H1 (cell line): Measurements from ENCODE around the gene VWF. TPM values are rescaled to one million over a fixed set of nuclear protein-coding genes. Genes with fewer than 3 reads are reported as not detected.

Source experiments
- CTCF ChIA-PET: fragments of 300-600 bp; sonication (Branson Sonifier 250); formaldehyde crosslinking; loops from one replicate; lab custom pipeline; 2021; ENCODE audit not compliant: partially characterized antibody; lab: Charles Lee
- POLR2A ChIA-PET: fragments of 300-600 bp; sonication (Branson Sonifier 250); formaldehyde crosslinking; loops from one replicate; lab custom pipeline; 2021; ENCODE audit warnings: inconsistent platforms; ENCODE audit not compliant: partially characterized antibody; lab: Charles Lee
- DNase-seq, 2 experiments: peaks; one replicate each; pipeline versions ENCODE4 v3.0.0 to v3.0.0-alpha.2; 2010 to 2022; ENCODE audit warnings: low spot score in 2 of 2, low read depth in 1 of 2, mixed read lengths in 1 of 2
- FAIRE-seq: peaks from 2 replicates; lab custom pipeline; 2011; peaks lifted over from hg19 to GRCh38; lab: Jason Lieb, UNC
- H2AFZ ChIP-seq: 2 replicates; pipeline ENCODE4 v1.8.1; 2012; ENCODE audit warnings: low read length, inconsistent platforms
- H2AK5ac ChIP-seq: 2 replicates; pipeline ENCODE4 v1.6.1; 2013; ENCODE audit warnings: low read depth, low read length
- H2BK120ac ChIP-seq: replicated peaks from 2 replicates; pipeline ENCODE3; 2013; ENCODE audit warnings: low read depth, low read length, inconsistent platforms
- H2BK12ac ChIP-seq: 2 replicates; pipeline ENCODE4 v1.6.1; 2013; ENCODE audit warnings: low read depth, low read length
- H2BK15ac ChIP-seq: 2 replicates; pipeline ENCODE4 v1.6.1; 2013; ENCODE audit warnings: low read length
- H2BK20ac ChIP-seq: 2 replicates; pipeline ENCODE4 v1.6.1; 2013; ENCODE audit warnings: low read length
- H2BK5ac ChIP-seq: 2 replicates; pipeline ENCODE4 v1.6.1; 2013; ENCODE audit warnings: low read depth, low read length
- H3K14ac ChIP-seq: 2 replicates; pipeline ENCODE4 v1.6.1; 2013; ENCODE audit warnings: inconsistent platforms; ENCODE audit not compliant: insufficient read length
- H3K18ac ChIP-seq: 2 replicates; pipeline ENCODE4 v1.6.1; 2013; ENCODE audit warnings: low read length; ENCODE audit errors: extremely low read depth
- H3K23ac ChIP-seq: 2 replicates; pipeline ENCODE4 v1.6.1; 2013; ENCODE audit warnings: inconsistent platforms; ENCODE audit not compliant: insufficient read length
- H3K23me2 ChIP-seq: 2 replicates; pipeline ENCODE4 v1.6.1; 2013; ENCODE audit warnings: low read depth, low read length
- H3K27ac ChIP-seq: 2 replicates; pipeline ENCODE4 v1.6.1; 2011; ENCODE audit warnings: low read depth, low read length, inconsistent platforms
- H3K27me3 ChIP-seq, 4 experiments: replicated peaks in 1 of 4; 1 replicate in 1 of 4; 2 replicates in 3 of 4; pipeline versions ENCODE4 v1.6.1 to v1.8.1; 2011 to 2013; ENCODE audit warnings: low read length in 3 of 4, mild to moderate bottlenecking in 3 of 4, inconsistent platforms in 2 of 4, mixed read lengths in 2 of 4, moderate library complexity in 1 of 4; ENCODE audit not compliant: control insufficient read depth in 3 of 4, insufficient read depth in 3 of 4; ENCODE audit errors: extremely low read depth in 1 of 4
- H3K36me3 ChIP-seq, 4 experiments: 2 replicates each; pipeline versions ENCODE4 v1.6.1 to v1.8.1; 2011 to 2013; ENCODE audit warnings: mild to moderate bottlenecking in 4 of 4, low read length in 3 of 4, moderate library complexity in 2 of 4, control low read depth in 1 of 4, inconsistent platforms in 1 of 4; ENCODE audit not compliant: insufficient read depth in 4 of 4, control insufficient read depth in 2 of 4
- H3K4ac ChIP-seq: replicated peaks from 2 replicates; pipeline ENCODE3; 2013; ENCODE audit warnings: low read length, low read depth, mixed read lengths, inconsistent platforms; ENCODE audit not compliant: insufficient read length
- H3K4me1 ChIP-seq, 4 experiments: replicated peaks in 1 of 4; 1 replicate in 1 of 4; 2 replicates in 3 of 4; pipeline versions ENCODE4 v1.6.1 to v1.8.1; 2011 to 2013; ENCODE audit warnings: low read length in 3 of 4, inconsistent platforms in 2 of 4, mixed read lengths in 1 of 4; ENCODE audit not compliant: insufficient read depth in 4 of 4, control insufficient read depth in 3 of 4
- H3K4me2 ChIP-seq, 2 experiments: 2 replicates each; pipeline versions ENCODE4 v1.6.1 to v1.8.1; 2011 to 2013; ENCODE audit warnings: low read depth in 2 of 2, low read length in 2 of 2, control low read depth in 1 of 2, inconsistent platforms in 1 of 2, mild to moderate bottlenecking in 1 of 2; ENCODE audit not compliant: insufficient read depth in 1 of 2
- H3K4me3 ChIP-seq, 4 experiments: fragments of 200-600, 300-600 bp in 1 of 4; sonication (generic), shearing (Covaris generic), sonication (Bioruptor Twin) in 1 of 4; 2 replicates each; pipeline versions ENCODE4 v1.5.1 to v1.8.1; 2011 to 2016; ENCODE audit warnings: low read length in 4 of 4, low read depth in 3 of 4, control low read depth in 2 of 4, inconsistent platforms in 2 of 4, mild to moderate bottlenecking in 2 of 4, mixed read lengths in 1 of 4, moderate library complexity in 1 of 4; ENCODE audit not compliant: insufficient read depth in 2 of 4; ENCODE audit errors: extremely low read depth in 1 of 4
- H3K56ac ChIP-seq: replicated peaks from 2 replicates; pipeline ENCODE3; 2013; ENCODE audit warnings: low read depth, mild to moderate bottlenecking, mixed read lengths, low read length, inconsistent platforms; ENCODE audit not compliant: insufficient read length
- H3K79me1 ChIP-seq: 2 replicates; pipeline ENCODE4 v1.6.1; 2013; ENCODE audit warnings: low read depth, low read length, control low read depth
- H3K79me2 ChIP-seq, 2 experiments: 2 replicates each; pipeline versions ENCODE4 v1.6.1 to v1.8.1; 2012 to 2013; ENCODE audit warnings: low read length in 2 of 2, mild to moderate bottlenecking in 2 of 2, inconsistent platforms in 1 of 2; ENCODE audit not compliant: insufficient read depth in 2 of 2, control insufficient read depth in 1 of 2
- H3K9ac ChIP-seq, 4 experiments: replicated peaks in 1 of 4; 1 replicate in 1 of 4; 2 replicates in 3 of 4; pipeline versions ENCODE4 v1.6.1 to v1.8.1; 2011 to 2013; ENCODE audit warnings: low read depth in 3 of 4, low read length in 3 of 4, control low read depth in 2 of 4, mild to moderate bottlenecking in 2 of 4, moderate library complexity in 2 of 4, inconsistent platforms in 1 of 4; ENCODE audit errors: extremely low read depth in 1 of 4
- H3K9me3 ChIP-seq, 2 experiments: 2 replicates each; pipeline versions ENCODE4 v1.6.1 to v1.8.1; 2012 to 2013; ENCODE audit warnings: mild to moderate bottlenecking in 2 of 2, moderate library complexity in 2 of 2, control low read depth in 1 of 2, inconsistent platforms in 1 of 2, low read depth in 1 of 2, low read length in 1 of 2, mixed read lengths in 1 of 2; ENCODE audit not compliant: insufficient read depth in 2 of 2
- H4K20me1 ChIP-seq, 2 experiments: replicated peaks in 1 of 2; 2 replicates each; pipeline versions ENCODE3 to v1.8.1; 2011 to 2013; ENCODE audit warnings: inconsistent platforms in 2 of 2, low read length in 2 of 2, mild to moderate bottlenecking in 1 of 2; ENCODE audit not compliant: insufficient read depth in 2 of 2, control insufficient read depth in 1 of 2
- H4K5ac ChIP-seq: 2 replicates; pipeline ENCODE4 v1.6.1; 2013; ENCODE audit warnings: low read length, low read depth, mixed read lengths, inconsistent platforms; ENCODE audit not compliant: insufficient read length
- H4K8ac ChIP-seq: 2 replicates; pipeline ENCODE4 v1.8.0; 2013; ENCODE audit warnings: mild to moderate bottlenecking, moderate library complexity, low read length, inconsistent platforms; ENCODE audit not compliant: insufficient read depth; ENCODE audit errors: extremely low read depth
- H4K91ac ChIP-seq: replicated peaks from 2 replicates; pipeline ENCODE3; 2013; ENCODE audit warnings: low read length, mixed read lengths, inconsistent platforms; ENCODE audit not compliant: insufficient read length
- BRCA1 ChIP-seq: IDR thresholded peaks from 2 replicates; pipeline ENCODE4 v1.6.1; 2012; ENCODE audit warnings: low read depth, low read length, improper control_type of control experiment
- CHD1 ChIP-seq: IDR thresholded peaks from 2 replicates; pipeline ENCODE4 v1.6.1; 2012; ENCODE audit warnings: low read depth, low read length, improper control_type of control experiment
- CREB1 ChIP-seq: IDR thresholded peaks from 2 replicates; pipeline ENCODE4 v1.6.1; 2012; ENCODE audit warnings: inconsistent platforms
- GABPA ChIP-seq: IDR thresholded peaks from 2 replicates; pipeline ENCODE4 v1.6.1; 2011; ENCODE audit warnings: mild to moderate bottlenecking, low read length, moderate library complexity, borderline replicate concordance; ENCODE audit not compliant: insufficient read depth
- HDAC2 ChIP-seq, 2 experiments: fragments of 300-600 bp in 1 of 2; sonication (generic) in 1 of 2; IDR thresholded peaks; 2 replicates each; pipeline ENCODE4 v1.6.1; 2011 to 2012; ENCODE audit warnings: low read depth in 2 of 2, low read length in 2 of 2, mild to moderate bottlenecking in 2 of 2, moderate library complexity in 2 of 2, borderline replicate concordance in 1 of 2, inconsistent platforms in 1 of 2
- HDAC6 ChIP-seq: IDR thresholded peaks from one replicate; pipeline ENCODE4 v1.7.1; 2012; ENCODE audit warnings: low read depth, mild to moderate bottlenecking, inconsistent platforms, low read length, moderate library complexity
- RFX5 ChIP-seq: IDR thresholded peaks from 2 replicates; pipeline ENCODE4 v1.6.1; 2011; ENCODE audit warnings: low read depth, low read length, improper control_type of control experiment, borderline replicate concordance
- RNF2 ChIP-seq: fragments of 200-900, 300-1000 bp; sonication (generic); IDR thresholded peaks from 2 replicates; pipeline ENCODE4 v1.7.1; 2016; ENCODE audit warnings: borderline replicate concordance, low read depth, mild to moderate bottlenecking, antibody characterized with exemption, low read length; ENCODE audit not compliant: poor library complexity, severe bottlenecking; ENCODE audit errors: missing control alignments
- SIN3A ChIP-seq, 2 experiments: IDR thresholded peaks in 1 of 2; conservative IDR thresholded peaks in 1 of 2; 2 replicates each; pipeline ENCODE4 v1.6.1; 2011 to 2012; ENCODE audit warnings: low read length in 2 of 2, improper control_type of control experiment in 1 of 2, low read depth in 1 of 2, mild to moderate bottlenecking in 1 of 2
- WGBS, 2 experiments: shearing (Covaris generic) in 1 of 2; methylation state at CpG; one replicate each; pipeline versions ENCODE4 v1.1.6 to v1.1.7; 2013 to 2015; ENCODE audit warnings: low lambda C conversion rate in 2 of 2, mixed read lengths in 2 of 2, inconsistent platforms in 1 of 2, low coverage in 1 of 2, missing lambda C conversion rate in 1 of 2; ENCODE audit not compliant: insufficient replicate concordance in 2 of 2, insufficient coverage in 1 of 2, insufficient read length in 1 of 2; ENCODE audit errors: extremely low coverage in 1 of 2, missing lambda C conversion rate in 1 of 2; 5-methylcytosine and 5-hydroxymethylcytosine counted together
- polyA plus RNA-seq, 7 experiments: library from polyadenylated mRNA; depleted of rRNA in 3 of 7; stranded (reverse) in 5 of 7; unstranded in 2 of 7; fragments of >200 nt in 5 of 7; fragments of 200-250 nt in 2 of 7; gene quantifications; 1 replicate in 5 of 7; 2 replicates in 1 of 7; 4 replicates in 1 of 7; pipeline versions ENCODE4 v1.2.1 to v1.2.3, GENCODE V29; 2011 to 2013; ENCODE audit warnings: missing spikeins in 2 of 7, mixed read lengths in 2 of 7
- total RNA-seq: library from RNA; stranded (reverse); fragmentation: NEBNext Ultra II Directional; extraction: Animal tissue kit (Norgen Biotek cat#: 25700); gene quantifications from 2 replicates; pipeline ENCODE4 v1.2.1, GENCODE V29; 2021

The VWF gene
- total and polyA plus RNA-seq, 2 of the 8 experiments (the other 6 are each of a cell fraction or from before 2014, with no cell fraction given): 0.39 to 0.60 TPM

- ChIA-PET CTCF (interaction anchor here (0.7 to 2.1 kb wide), 10 partner anchors 11 to 150 kb away, joined by 3 to 15 read pairs (median 8); no protein-coding TSS in a partner anchor), POLR2A (interaction anchor here (0.8 kb wide), 1 partner anchor 21 kb away, joined by 3 read pairs; no protein-coding TSS in a partner anchor)
- H4K20me1 ChIP-seq: no peaks in the 10 kb centered on the region
- H3K27me3 ChIP-seq: no peaks in the 10 kb centered on the region
- H3K56ac ChIP-seq: no peak overlapping the region
- H2BK15ac ChIP-seq: no peak overlapping the region
- H3K79me2 ChIP-seq: no peaks in the 10 kb centered on the region
- H2AK5ac ChIP-seq: no peak overlapping the region
- no peak overlapping the region for H4K8ac ChIP-seq
- no peak overlapping the region for H4K5ac ChIP-seq
- H3K9ac ChIP-seq: no peak overlapping the region
- peak overlapping the region; percentile 74 for H3K4ac ChIP-seq
- H3K36me3 ChIP-seq: no peaks in the 10 kb centered on the region
- no peaks in the 10 kb centered on the region for H3K9me3 ChIP-seq
- no peak overlapping the region for H2BK5ac ChIP-seq
- H2BK120ac ChIP-seq: no peak overlapping the region
- no peaks in the 10 kb centered on the region for H3K4me1 ChIP-seq
- H2BK12ac ChIP-seq: no peak overlapping the region
- no peak overlapping the region for H3K14ac ChIP-seq
- no peaks in the 10 kb centered on the region for H3K79me1 ChIP-seq
- no peak for TF ChIP-seq RNF2
- TF ChIP-seq SIN3A (conservative IDR thresholded peaks at IDR 0.05 in 1 of 2, IDR thresholded peaks at IDR 0.05 in 1 of 2; ENCODE audit: low read depth in 1 of 2, low read length in 2 of 2): no peak
- no peak for TF ChIP-seq GABPA
- TF ChIP-seq CREB1: no peak
- TF ChIP-seq CHD1: no peak
- no peak for TF ChIP-seq RFX5
- no peak for TF ChIP-seq HDAC2 (IDR thresholded peaks at IDR 0.05; ENCODE audit: borderline replicate concordance in 1 of 2, low read depth in 2 of 2, low read length in 2 of 2)
- TF ChIP-seq BRCA1: no peak
- no peak for TF ChIP-seq HDAC6
- H4K91ac ChIP-seq: peak overlapping the region; percentile 29
- no peak overlapping the region for H2BK20ac ChIP-seq
- no peak for DNase-seq
- no peak overlapping the region for H3K4me2 ChIP-seq
- H3K4me3 ChIP-seq: no peak overlapping the region
- no peak overlapping the region for H3K18ac ChIP-seq
- FAIRE-seq: no peak
- 87% methylated on average over 4 of the region's 4 CpGs; no CpG with 5 or more reads in 1 of the 2 experiments for WGBS, 2 experiments
- no peak overlapping the region for H3K27ac ChIP-seq
- no peak overlapping the region for H2AFZ ChIP-seq
- no peak overlapping the region for H3K23ac ChIP-seq
- H3K23me2 ChIP-seq: no peaks in the 10 kb centered on the region
Measured at GRCh38 chr12:5900076-5900475, 224.4 kb downstream of the VWF start.
